NCI-H1092 treated with DMSO at 0.1 percent for 48 hours (cell line): ENCODE results near the gene GLMN.
A peak's percentile ranks its signal among the peaks of the same experiment; 100 is the strongest.

Experiments used
- DNase-seq: peaks from one replicate; lab custom pipeline; 2025; lab: John Stamatoyannopoulos, UW

Gene GLMN, protein sequence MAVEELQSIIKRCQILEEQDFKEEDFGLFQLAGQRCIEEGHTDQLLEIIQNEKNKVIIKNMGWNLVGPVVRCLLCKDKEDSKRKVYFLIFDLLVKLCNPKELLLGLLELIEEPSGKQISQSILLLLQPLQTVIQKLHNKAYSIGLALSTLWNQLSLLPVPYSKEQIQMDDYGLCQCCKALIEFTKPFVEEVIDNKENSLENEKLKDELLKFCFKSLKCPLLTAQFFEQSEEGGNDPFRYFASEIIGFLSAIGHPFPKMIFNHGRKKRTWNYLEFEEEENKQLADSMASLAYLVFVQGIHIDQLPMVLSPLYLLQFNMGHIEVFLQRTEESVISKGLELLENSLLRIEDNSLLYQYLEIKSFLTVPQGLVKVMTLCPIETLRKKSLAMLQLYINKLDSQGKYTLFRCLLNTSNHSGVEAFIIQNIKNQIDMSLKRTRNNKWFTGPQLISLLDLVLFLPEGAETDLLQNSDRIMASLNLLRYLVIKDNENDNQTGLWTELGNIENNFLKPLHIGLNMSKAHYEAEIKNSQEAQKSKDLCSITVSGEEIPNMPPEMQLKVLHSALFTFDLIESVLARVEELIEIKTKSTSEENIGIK

DNA sequence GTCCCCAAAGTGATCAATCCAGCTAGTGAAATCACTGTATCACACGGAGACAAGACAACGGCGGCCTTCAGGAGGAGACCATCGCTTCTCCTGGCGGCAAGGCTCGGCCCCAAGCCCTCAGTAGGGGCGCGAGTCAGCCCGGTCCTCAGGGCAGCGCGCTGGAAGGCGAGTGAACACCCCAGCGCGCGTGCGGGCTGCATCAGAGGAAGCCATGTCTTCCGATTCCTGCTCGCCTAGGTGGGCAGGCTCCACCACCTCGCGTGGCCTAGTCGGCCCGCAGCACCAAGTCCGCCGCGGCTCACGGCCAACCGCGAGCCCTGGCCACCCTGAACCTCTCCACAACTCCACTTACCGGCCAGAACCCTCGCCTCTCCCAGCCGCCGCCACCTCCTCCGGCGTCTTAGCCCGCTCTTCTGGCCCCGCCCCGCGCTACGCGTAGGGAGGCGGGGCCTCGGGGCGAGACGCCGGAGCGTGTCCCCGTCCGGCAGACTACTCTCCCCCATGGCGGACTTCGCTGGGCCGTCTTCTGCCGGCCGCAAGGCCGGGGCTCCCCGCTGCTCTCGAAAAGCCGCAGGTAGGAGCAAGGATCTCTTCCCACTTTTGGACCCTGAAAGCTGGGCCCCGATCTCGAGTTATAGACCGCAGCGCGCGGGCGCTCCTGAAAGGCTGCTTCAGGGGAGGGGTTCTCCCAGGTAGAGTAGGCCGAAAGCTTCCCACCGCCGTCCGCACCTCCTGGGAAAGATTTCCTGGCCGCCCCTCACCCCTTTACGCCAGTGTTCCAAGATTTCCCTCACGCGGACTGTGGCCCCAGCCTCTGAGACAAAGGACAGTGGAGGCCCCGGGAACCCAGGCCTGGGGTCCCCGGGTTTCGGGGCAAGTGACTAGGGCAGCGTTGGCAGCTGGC, at the start of gene GLMN, which contains the start of gene RPAP2:
GLMN (minus strand) TSS at position 415 of the 904 bp plus-strand sequence. CDS start 988 bp downstream, outside the sequence.
RPAP2 (plus strand) TSS at position 487 of the 904 bp plus-strand sequence; CDS start at position 502, 15 bp downstream.
- peak; percentile 83 for DNase-seq

DNA sequence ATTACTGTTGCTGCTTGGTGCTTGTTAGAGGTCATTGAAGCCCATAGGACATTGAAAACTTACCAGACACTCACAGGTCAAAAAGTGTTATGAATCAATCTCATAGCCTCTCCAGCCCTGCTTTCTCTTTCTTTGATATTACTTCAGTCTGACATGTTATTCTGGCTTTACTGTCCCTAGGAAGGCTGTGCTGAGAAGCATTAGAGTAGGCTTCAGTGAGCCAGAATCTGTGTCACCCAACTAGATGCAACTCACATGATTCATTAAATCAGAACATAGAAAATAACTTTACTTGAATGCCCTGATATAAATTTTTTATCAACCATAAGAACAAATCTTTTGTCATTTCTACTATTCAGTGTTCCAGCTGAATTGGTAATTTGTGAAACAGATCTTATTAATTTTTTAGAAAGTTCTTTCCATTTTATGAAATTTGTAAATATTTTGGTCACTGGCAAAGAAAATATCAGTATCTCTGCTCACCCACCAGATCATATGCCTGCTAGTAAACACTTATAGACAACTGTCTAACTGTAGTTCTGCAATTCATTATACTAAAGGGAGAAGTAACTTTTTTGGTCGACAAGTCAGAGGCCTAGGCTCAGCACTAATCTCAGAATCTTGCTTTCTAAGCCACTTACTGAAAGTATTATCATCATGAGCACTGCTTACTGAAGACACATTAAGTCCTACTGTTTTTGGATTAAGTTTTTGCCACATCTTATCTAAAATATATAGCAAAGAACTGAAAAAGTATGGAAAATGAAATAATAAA, 48.3 kb upstream of the GLMN start:
- DNase-seq = no peak

DNA sequence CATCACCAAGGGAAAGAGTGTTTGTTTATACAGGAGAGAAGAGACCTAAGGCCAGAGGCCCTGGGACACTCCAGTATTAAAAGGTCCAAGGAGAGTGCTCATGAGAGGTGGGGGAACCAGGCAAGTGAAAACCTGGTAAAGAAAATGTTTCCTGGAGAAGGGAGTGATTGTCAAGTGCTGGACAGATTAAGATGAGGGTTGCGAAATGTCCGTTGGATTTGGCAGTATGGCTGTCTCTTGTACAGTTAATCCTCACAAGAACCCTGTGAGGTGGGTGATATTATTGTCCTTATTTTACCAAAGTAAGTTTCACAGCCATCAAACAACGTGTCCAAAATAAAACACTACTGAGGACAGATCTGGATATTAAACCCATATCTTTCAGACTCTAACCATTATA, 44.3 kb upstream of the GLMN start:
- no peak for DNase-seq

DNA sequence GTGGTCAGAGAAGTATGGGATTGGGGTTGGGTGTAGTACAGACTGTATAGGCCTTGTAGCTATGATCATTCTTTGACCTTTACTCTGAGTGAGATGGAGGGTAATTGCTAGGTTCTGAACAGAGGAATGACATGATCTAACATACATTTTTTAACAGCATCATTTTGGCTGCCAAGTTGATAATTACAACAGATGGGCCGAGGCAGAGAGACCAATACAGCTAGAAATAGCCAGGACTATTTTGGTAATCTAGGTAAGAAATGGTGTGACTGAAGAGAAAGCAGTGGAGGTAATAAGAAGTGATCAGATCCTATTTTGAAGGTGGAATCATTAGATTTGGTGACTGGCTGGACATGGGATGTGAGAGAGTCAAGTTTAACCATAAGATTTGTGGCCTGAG, 43.6 kb upstream of the GLMN start:
- no peak for DNase-seq

DNA sequence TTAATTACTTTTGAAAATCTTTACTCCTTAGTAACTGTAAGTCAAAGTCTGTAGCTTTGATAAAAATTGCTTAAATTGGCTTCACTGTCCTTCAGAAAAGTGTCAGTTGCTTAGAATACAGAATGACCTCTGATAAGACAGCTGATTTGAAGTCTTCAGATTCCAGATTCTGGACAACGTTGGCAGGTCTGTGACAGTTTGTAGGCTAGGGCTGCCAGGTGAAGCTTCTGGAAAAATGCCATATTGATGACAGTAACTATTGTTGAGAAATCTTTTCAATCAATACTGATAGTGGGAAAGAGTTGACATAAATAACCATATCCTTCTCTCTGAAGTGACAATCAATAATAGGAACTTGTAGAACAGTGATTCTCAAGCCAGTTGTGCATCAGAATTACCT, 41.4 kb upstream of the GLMN start:
- no peak for DNase-seq

DNA sequence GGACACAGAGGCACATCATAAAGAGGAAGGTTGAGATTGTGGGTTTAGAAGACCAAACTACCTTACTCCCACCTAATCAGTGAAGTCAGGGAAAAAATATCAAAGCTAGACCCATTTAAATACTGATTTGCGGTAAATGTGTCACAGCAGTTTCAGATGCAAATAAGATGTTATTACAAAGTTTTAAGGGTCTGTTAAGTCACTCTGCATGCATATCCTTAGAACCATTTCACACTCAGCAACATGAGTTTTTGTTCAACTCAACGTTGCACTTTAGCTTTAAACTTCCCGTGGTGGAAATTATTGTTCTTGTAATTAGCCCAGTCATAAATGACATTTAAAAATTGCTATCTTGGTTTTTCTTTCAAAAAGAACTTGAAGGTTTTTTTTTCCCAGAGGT, 34.9 kb upstream of the GLMN start:
- no peak for DNase-seq

DNA sequence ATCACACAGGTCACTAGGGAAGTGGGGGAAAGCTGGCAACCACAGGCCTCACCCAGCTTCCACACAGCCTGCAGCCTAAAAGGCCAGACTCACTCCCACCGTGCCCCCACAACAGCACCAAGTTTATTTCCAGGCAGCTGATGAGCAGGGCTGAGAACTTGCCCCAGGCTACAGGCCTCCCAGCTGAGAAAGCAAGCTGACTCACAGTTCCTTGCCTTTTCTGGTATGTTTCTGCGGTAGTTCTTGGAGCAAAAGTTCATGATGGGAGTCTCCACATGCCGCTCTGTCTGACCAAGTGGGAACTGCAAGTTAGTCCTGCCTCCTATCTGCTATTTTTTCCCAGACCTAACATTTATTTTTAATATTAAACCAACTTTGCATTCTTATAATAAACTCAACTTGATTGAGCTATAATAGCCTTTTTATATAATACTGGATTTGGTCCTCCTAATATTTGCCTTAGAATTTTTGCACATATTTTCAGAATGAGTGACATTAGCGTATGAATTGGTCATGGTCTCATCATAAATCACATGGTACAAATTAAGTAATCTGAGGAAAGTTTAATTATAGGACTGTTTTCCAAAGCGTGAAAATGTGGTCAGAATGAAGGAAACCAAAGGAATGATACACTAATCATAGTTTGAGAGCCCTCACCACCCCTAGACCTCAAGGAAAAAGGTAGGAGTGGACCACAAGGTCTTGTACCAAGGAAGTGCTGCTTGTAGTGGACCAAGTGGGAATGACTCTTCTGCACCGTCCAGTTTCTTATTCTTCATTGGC, 30.8 kb upstream of the GLMN start:
- no peak for DNase-seq

DNA sequence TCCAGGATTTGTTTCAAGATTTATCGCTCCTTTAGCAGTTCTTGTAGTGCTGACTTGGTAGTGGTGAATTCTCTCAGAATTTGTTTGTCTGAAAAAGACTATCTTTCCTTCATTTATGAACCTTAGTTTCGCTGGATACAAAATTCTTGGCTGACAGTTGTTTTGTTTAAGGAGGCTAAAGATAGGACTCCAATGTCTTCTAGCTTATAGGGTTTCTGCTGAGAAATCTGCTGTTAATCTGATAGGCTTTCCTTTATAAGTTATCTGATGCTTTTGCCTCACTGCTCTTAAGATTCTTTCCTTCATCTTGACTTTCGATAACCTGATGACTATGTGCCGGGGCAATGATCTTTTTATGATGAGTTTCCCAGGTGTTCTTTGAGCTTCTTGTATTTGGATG, 29.0 kb upstream of the GLMN start:
- no peak for DNase-seq

DNA sequence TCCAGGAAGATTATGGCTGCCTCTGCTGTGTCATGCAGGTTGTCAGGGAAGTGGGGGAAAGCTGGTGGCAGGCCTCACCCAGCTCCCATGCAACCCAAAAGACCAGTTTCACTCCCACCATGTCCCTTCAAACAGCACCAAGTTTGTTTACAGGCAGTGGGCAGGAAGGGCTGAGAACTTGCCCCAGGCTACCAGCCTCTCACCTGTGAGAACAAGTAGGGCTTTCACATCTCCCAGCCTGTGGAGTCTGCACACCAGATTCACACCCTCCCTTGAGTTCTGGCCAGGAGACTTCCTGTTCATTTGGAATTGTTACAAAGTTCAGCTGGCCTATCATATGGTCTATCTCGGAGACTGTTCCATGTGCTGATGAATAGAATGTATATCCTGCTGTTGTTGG, 27.9 kb upstream of the GLMN start:
- no peak for DNase-seq

DNA sequence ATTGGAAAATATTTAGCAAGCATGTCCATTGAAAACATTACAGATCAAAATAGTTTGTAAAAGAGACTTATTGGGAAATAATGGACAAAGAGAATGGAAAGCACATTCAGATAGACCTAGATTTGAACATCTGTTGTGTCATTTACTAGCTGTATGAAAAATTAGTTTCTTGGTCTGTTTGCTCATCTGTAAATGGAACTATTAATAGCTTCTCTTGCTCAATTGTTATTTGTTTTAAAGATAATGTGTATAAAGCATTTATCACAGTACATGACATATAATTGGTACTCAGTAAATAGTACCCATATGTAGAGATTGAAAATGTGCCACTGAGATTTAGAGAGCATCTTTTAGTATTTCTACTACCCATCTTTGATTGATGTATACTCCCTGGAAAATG, 26.0 kb upstream of the GLMN start:
- DNase-seq = no peak

DNA sequence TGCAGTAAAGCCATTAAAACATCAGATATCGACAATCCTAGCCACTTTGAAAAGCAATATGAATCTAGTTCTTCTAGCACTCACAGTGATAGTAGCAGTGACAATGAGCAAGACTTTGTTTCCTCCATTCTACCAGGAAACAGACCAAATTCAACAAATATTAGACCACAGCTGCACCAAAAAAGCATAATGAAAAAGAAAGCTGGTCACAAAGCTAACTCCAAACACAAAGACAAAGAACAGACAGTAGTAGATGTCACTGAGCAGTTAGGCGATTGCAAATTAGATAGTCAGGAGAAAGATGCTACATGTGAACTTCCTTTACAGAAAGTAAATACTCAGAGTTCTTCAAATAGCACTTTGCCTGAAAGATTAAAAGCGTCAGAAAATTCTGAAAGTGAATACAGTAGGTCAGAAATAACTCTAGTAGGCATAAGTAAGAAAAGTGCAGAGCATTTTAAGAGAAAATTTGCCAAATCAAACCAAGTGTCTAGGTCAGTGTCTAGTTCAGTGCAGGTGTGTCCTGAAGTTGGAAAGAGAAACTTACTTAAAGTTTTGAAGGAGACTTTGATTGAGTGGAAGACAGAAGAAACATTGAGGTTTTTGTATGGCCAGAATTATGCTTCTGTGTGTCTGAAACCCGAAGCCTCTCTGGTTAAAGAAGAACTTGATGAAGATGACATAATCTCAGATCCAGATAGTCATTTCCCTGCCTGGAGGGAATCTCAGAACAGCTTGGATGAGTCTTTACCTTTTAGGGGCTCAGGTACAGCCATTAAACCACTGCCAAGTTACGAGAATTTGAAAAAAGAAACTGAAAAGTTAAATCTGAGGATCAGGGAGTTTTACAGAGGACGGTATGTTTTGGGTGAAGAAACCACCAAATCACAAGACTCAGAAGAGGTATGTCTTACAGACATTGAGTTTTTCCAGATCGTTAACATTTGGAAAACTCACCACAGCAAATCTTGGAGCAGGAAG, 25.0 kb upstream of the GLMN start:
- DNase-seq = no peak

DNA sequence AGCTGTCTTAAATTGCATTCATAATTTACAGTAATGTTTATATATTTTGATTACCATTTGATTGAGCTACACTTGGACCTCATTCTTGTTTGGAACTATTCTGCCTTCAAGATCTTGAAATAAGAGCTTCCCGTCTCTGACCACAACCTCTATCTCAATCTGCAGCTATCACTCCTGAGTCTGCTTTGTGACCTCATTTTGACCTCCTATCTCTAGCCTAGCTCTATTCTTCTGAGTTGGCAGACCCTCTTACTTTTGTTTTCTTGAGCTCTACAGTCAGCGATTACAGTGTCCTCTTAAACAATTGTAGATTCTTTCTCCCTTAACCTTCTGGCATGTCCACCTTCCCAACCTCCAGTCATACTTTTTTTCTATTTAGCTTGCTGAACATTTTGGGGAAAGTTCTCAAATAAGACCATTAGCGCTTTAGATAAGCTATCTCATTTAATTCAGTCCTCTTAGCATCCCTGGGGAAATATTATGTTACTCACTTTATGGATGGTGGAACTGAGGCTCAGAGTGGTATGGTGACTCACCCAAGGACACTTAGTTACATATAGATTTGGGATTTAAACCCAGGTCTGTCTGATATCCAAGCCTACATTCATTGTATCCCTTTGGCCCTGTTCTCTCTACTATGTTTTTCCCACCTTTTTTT, 19.2 kb upstream of the GLMN start:
- DNase-seq = no peak

DNA sequence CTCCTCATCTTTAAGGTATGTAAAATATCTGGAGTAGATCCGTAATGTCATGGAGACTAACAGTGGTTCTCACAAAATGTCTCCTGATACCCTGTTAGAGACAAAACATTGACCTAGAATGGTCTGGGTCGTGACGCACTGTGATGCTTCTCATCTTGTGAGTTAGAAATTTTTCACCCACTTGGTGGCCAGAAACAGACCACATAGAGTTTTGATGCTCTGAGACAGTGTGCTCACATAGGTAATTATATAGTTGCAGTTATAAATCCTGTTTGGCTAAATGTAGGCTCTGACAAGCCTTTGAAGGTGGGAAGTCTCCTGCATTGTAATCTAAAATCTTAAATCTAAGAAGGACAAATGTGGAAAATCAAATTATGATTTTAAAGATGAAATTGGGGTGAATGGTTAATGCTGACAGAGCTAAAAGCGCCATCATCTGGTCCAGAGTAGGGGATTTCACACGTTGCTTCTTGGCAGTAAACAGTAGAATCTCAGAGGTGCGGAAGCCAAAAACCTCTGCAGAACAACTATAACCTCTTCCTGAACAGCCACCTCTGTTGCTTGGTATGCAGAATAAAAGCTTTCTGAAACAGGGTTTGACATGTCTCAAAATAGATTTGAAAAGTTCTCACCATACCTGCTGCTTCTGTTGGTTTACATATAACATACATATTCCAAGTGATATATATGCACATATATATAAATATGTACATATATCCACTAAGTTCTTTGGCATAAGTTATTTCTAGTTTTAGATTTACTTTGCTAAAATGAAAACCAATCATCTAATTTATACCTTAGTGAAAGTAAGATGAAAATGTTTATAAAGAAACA, 17.2 kb upstream of the GLMN start:
- no peak for DNase-seq

DNA sequence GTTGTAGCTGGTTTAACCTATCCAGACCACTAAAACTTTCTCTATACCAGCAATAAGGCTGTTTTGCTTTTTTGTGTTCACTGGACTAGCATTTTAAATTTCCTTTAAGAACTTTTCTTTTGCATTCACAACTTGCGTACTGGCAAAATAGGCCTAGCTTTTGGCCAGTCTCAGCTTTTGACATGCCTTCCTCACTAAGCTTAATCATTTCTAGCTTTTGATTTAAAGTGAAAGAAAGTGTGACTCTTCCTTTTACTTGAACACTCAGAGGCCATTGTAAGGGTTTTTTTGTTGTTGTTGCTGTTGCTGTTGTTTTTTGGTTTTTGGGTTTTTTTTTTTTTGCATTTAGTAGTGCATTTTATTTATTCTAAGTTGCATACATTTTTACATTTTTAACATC, 15.2 kb upstream of the GLMN start:
- DNase-seq = no peak

DNA sequence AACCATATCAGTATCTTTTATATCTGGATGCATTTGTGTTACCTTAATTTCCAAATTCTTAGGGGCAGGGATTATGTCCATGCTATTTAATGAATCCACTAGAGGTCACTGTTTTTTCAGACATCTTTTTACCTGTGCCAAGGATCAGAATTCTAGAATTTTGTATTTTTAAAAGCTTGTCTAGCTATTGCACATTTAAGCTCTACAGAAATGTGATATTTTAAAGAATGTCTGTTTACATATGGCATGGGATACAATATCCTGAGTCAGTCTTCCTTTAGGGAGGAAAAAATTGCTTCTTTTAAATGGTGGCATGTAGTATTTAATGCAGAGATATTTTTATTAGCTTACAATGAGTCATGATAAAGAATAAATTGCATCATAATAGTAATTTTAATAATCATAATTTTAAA, 11.4 kb upstream of the GLMN start:
- peak; percentile 31 for DNase-seq

DNA sequence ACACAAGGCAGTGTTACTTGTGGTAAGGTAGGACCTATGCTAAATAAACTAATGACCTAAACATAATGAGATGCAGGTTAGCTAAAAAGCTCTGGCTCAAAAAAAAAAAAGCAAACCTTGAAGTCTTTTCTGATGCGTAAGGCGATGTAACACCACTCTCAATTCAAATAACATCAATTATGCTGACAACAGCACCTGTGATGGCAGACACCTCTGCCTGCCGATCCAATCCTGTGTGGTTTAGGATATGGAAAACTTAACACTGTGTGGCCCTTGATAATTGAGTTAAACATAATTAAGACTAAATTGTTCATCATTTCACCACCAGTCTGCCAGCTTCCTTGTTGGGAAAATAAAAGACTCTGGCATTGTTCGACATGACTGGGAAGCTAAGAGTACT, 9.2 kb upstream of the GLMN start:
- no peak for DNase-seq

DNA sequence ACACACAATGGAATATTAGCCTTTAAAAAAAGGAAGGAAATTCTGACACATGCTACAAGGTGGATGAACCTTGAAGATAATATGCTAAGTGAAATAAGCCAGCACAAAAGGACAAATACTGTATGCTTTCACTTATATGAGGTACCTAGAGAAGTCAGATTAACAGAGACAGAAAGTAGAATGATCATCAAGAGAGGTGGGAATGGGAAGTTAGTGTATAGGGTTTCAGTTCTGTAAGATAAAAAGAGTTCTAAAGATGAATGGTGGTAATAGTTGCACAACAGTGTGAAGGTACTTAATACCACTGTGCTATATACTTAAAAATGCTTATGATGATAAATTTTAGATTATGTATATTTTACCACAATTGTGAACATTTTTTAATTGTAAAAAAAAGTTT, 7.2 kb upstream of the GLMN start:
- DNase-seq = no peak

DNA sequence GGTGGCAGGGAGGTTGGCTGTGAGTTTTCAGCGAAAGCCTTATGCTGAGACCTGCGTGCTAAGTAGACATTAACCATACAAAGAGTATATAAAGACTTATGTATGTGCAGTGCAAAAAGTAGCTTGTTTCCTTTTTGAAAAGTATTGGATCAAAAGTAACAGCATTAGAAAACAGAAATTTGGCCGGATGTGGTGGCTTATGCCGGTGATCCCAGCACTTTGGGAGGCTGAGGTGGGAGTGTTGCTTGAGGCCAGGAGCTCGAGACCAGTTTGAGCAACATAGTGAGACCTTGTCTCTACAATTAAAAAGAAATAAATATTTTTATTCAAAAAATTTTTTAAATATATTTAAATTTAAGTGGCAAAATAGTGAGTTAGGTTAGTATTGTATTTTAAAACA, 2.2 kb upstream of the GLMN start:
- no peak for DNase-seq
